Articular chondrocyte of knee joint (primary cell): ENCODE measurements around the gene RSPH10B. TPM values are rescaled to one million over a fixed set of nuclear protein-coding genes. Genes with fewer than 3 reads are reported as not detected.

ENCODE experiments used
- small RNA-seq: library from RNA; depleted of rRNA; stranded (forward); fragments of <200 nt; gene quantifications from one replicate; pipeline ENCODE3, GENCODE V24; 2012
- total RNA-seq: library from RNA; depleted of rRNA; stranded (reverse); fragments of >200 nt; gene quantifications from 2 replicates; pipeline ENCODE4 v1.2.3, GENCODE V29; 2012

The RSPH10B gene
- total RNA-seq: 0.11 and 0.13 TPM in 2 replicates

DNA sequence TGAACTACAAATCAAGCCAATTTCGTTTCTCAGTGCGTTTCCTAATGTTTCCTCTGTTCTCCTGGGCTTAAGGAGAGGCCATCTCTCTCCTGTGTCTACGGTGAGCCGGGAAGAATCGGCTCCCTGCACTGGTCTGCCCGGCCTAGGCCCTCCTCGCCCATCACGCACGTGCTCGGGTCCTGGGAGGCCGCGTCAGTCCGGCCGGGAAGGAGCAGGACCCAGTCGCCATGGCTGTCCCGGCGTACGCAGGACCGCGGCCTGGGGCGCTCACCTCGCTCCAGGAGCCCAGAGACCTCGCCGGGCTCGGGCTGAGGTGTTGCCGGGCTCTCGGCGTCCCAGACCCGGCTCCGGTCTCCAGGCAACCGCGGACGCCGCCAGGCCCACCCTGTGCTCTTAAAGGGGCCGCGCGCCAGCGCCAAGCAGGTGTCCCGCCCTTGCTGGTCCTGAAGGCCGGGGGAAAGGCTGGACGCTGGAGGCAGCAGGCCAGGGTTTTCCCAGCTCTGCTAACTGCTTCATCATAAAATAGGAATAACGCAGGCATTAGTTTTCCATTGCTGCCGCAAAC lies at the start of gene RSPH10B:
TSS of gene RSPH10B (minus strand) at position 343 of the 565 bp plus-strand sequence. CDS start 3,573 bp downstream, outside the sequence.

DNA sequence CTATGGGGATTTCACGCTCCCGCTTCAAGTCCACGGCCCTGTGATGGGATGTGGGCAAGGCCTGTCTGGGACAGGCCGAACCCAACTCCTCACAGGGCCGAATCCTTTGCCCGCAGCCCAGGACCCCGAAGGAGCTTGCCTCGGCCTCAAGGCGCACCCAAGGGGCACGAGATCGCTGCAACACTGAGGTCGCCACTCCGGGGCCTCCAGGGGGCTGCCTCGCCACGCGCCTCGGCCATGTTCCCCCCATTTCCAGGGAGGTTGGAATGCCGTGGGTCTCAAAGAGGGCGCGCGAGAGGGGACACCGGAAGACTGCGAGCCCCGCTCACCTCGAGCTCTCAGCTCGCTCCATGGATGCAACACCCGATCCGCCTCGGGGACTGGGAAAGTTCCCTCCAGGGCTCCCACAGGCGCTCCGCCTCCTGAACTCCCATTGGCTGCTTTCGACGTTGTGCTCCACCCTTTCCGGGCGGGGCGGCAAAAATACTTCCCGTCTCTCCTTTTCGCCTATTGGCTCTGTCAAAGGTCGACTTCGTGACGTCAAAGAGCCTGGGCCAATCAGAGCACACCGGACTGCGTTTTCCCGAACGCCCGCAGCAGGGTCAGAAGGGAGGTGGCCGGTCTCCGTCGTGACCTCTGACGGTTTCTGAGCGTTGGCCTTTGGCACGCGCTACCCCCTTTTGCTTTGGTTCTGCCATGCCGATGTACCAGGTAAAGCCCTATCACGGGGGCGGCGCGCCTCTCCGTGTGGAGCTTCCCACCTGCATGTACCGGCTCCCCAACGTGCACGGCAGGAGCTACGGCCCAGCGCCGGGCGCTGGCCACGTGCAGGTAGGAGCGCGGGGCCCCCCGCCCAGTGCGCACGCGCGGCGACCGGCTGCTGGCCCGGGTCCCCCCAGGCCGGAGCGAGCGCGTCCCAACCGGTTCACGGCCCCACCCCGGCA lies 38.5 kb upstream of the RSPH10B start, which contains the start of the genes AIMP2 and PMS2:
TSS of gene AIMP2 (plus strand) at position 605 of the 944 bp plus-strand sequence. CDS start at position 697, 92 bp downstream.
TSS of gene PMS2 (minus strand) at position 382 of the 944 bp plus-strand sequence. CDS start at position 352, 30 bp downstream.

DNA sequence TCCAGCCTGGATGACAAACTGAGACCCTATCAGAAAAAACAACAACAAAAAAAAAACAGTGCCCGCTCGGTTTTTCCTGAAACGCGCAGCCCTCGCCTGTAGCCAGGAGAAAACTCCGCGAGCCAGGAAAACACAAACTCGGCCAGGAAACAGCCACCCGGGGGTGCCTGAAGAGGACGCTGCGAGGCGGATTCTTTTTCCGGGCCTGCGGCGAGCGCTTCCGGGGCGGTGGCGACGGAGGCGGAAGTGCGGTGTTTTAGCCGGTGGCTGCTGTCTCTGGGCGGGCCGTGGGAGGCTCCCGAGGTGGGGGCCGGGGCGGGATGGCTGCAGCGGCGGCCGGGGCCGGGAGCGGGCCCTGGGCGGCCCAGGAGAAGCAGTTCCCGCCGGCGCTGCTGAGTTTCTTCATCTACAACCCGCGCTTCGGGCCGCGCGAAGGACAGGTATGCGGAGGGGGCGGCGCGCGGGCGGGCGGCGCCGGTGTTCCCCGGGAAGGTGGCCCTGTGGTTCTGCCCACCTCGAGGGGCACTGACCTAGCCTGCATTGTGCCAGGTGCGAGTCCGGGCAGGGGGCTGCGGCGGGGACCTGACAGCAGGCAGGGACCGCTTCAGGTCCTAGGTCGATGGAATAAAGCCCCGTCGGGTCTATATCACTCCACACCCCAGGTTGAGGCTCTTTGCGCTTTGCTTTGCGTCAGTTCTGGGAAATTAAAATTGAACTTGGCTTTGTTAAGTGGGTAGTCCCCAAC lies 71.8 kb downstream of the RSPH10B start, which contains the start of gene CCZ1:
TSS of gene CCZ1 (plus strand) at position 254 of the 745 bp plus-strand sequence. CDS start at position 321, 67 bp downstream.

Small RNA genes lying within 50 kb of the gene (small RNA-seq; reads per million reads assigned to genes)
- gene RF00019 (not detected), gene SNORA80D (5.5 reads per million, percentile 91 among the genes with 10 or more reads in this experiment)

Other genes starting within 250 kb of the RSPH10B start
- gene RNF216, start 189.0 kb downstream of the RSPH10B start, total RNA-seq: 52.8 and 57.0 TPM in 2 replicates
- gene OCM, start 89.9 kb downstream of the RSPH10B start, total RNA-seq: not detected in 2 replicates
- 66.6 and 123 TPM in 2 replicates for gene CCZ1, start 72.0 kb downstream of the RSPH10B start, total RNA-seq
- gene PMS2, start 38.4 kb upstream of the RSPH10B start, total RNA-seq: 25.5 and 28.1 TPM in 2 replicates
- 45.8 and 47.8 TPM in 2 replicates for gene AIMP2, start 38.6 kb upstream of the RSPH10B start, total RNA-seq
- gene ANKRD61, start 60.7 kb upstream of the RSPH10B start, total RNA-seq: 0.11 TPM in 1 of 2 replicates, not detected in the other
- 105 and 165 TPM in 2 replicates for gene EIF2AK1, start 88.5 kb upstream of the RSPH10B start, total RNA-seq
- gene USP42, start 134.3 kb upstream of the RSPH10B start, total RNA-seq: 7.2 and 8.9 TPM in 2 replicates